ENCODE results near the gene LIMD2. TPM values are rescaled to one million over a fixed set of nuclear protein-coding genes. Genes with fewer than 3 reads are reported as not detected.

Gene LIMD2
- total and polyA plus RNA-seq, 12 donors, result 1.8 to 30.6 (median 3.7) TPM

DNA sequence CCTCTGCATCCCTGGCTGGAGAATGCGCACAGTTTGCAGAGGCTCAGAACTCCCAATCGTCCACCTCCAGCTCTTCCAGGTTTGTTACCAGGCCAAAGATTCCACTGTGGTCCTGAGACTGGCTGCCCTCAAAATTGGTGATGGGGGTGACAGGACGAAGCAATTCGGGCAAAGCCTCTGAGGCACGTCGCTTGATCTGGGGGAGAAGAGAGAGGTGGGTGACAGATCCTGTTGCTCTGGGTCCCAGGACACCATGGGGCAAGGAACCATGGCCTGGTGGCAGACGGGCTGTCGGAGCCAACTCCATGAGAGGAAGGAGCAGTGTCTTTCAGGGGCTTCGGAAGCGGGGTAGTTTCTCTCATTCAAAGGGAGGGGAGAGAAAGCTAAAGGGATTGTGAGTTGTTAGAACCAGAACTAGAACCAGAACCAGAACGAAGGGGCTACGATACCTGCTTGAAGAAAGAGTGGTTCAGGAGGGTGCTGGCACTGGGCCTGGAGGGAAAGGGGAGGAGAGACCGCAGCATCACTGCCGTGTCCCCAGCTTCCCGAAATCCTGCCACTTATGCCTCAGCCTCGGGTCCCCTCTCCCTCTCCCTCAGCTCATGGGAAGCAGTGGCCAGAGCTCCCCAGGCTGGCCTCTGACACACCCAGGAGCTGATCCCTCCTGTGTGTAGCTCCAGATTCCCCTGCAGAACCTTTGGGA lies 3.8 kb upstream of the LIMD2 start:
- H3K36me3 ChIP-seq, result peaks cover 0 to 63% (median 22%) of the 10 kb centered on the region in 9 donors
- intact Hi-C loops (cut with DNase I), result loop anchor here in 1 of 10 donors (5.0 kb wide), 1 partner anchor 39 kb away; the partner anchor contains the start of gene STRADA
- peak overlapping the region in 1 of 10 donors; percentile 95 for H3K27ac ChIP-seq
- no peak for ATAC-seq
- no peaks in the 10 kb centered on the region for H3K27me3 ChIP-seq
- H3K4me3 ChIP-seq, result no peak overlapping the region
- peaks cover 8 to 49% (median 17%) of the 10 kb centered on the region in 9 donors for H3K4me1 ChIP-seq
- TF ChIP-seq, protein P1, sequence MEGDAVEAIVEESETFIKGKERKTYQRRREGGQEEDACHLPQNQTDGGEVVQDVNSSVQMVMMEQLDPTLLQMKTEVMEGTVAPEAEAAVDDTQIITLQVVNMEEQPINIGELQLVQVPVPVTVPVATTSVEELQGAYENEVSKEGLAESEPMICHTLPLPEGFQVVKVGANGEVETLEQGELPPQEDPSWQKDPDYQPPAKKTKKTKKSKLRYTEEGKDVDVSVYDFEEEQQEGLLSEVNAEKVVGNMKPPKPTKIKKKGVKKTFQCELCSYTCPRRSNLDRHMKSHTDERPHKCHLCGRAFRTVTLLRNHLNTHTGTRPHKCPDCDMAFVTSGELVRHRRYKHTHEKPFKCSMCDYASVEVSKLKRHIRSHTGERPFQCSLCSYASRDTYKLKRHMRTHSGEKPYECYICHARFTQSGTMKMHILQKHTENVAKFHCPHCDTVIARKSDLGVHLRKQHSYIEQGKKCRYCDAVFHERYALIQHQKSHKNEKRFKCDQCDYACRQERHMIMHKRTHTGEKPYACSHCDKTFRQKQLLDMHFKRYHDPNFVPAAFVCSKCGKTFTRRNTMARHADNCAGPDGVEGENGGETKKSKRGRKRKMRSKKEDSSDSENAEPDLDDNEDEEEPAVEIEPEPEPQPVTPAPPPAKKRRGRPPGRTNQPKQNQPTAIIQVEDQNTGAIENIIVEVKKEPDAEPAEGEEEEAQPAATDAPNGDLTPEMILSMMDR (IDR thresholded peaks at IDR 0.05), result no peak
- no peaks in the 10 kb centered on the region for H3K9me3 ChIP-seq
- WGBS, 2 donors, result 86 to 93% methylated on average over 16 of the region's 16 CpGs
- no peak for DNase-seq

DNA sequence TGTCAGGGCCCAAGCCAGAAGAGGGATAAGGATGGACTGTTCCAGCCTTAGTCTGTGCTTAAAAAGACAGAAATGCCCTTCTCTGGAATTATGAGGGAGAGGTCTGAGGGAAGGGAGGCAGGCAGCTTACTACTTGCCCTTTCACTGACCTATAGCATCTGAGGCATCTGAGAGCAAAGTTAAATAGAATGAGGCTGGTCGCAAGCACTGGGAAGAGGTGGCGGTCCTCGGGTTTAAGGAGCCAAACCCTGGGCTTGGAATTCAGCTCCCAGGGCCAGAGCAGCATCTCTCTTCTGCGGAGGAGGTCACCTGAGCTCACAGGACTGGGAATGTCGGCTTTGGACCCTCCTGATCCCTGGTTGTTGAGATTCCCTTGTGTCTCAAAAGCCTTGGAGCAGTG lies 3.1 kb upstream of the LIMD2 start:
- WGBS, 2 donors, result 88 to 92% methylated on average over 5 of the region's 5 CpGs
- H3K4me3 ChIP-seq, result peak overlapping the region in 1 of 10 donors; percentile 77
- intact Hi-C loops (cut with DNase I), result loop anchor here in 1 of 10 donors (5.0 kb wide), 1 partner anchor 39 kb away; the partner anchor contains the start of gene STRADA
- H3K27ac ChIP-seq, result peak overlapping the region in 1 of 10 donors; percentile 95
- H3K36me3 ChIP-seq, result peaks cover 0 to 60% (median 20%) of the 10 kb centered on the region in 9 donors
- ATAC-seq (no peak), DNase-seq (no peak)
- peaks cover 8 to 56% (median 22%) of the 10 kb centered on the region in 9 donors for H3K4me1 ChIP-seq
- H3K27me3 ChIP-seq, result no peaks in the 10 kb centered on the region
- TF ChIP-seq, protein P1 (IDR thresholded peaks at IDR 0.05), result no peak
- H3K9me3 ChIP-seq, result no peaks in the 10 kb centered on the region

DNA sequence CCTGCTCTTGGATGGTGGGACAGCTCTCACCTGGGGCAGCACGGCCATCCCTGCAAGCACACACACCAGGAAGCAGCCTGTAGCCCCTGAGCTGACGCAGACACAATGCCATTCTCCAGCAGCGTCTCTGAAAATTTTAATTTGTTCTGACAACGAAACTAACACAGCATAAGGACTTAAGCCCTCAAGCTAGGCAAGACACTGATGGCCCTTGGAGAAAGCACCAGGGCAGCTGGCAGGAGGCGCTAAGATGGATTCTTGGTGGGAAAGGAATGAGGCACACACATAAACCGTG lies 2.7 kb upstream of the LIMD2 start:
- 88 to 92% methylated on average over 6 of the region's 6 CpGs for WGBS, 2 donors
- Histone ChIP-seq H3K27ac (peak overlapping the region in 2 of 10 donors; percentile 82 to 95), H3K4me3 (peak overlapping the region in 1 of 10 donors; percentile 77), H3K4me1 (peaks cover 8 to 60% (median 25%) of the 10 kb centered on the region in 9 donors), H3K36me3 (peaks cover 0 to 59% (median 19%) of the 10 kb centered on the region in 9 donors), H3K9me3 (no peaks in the 10 kb centered on the region), H3K27me3 (no peaks in the 10 kb centered on the region)
- TF ChIP-seq, protein P1 (IDR thresholded peaks at IDR 0.05), result no peak
- intact Hi-C loops (cut with DNase I), result loop anchor here in 1 of 10 donors (5.0 kb wide), 1 partner anchor 40 kb away; the partner anchor contains the start of gene STRADA
- DNase-seq (no peak), ATAC-seq (no peak)

DNA sequence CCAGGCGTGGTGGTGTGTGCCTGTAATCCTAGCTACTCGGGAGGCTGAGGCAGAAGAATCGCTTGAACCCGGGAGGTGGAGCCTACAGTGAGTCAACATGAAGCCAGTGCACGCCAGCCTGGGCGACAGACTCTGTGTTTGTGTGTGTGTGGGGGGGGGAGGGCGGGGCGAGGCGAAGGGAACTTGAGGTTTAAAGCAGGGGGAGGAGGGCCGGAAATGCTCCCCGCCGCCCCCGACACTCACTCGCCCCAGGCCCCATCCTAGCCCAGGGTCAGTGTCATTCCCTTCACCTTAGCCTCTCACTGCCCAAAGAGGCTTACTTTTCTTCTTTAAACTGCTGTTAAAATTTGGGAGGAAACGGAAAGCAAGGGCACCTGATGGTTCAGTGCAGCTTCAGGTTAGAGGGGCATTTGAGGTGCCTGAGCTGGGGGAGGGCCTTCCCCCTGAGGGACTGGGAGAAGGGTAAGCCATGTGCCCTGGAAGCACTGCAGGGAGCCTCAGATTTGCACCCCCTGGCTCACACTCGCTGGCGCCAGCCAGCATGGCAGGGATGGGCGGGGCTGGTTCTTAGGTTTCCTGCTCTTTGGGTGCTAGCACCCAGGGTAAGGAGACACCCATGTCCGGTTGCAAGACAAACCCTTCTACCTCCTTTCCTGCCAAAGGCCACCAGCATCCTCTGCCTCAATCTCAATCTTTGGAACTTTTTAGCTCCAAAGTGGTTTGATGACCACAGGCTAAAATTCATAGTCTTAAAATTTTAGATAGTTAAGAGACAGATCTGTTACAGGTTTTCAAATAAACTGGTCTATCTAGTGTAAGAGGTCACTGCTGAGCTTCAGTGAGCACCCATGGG lies 2.2 kb upstream of the LIMD2 start:
- Histone ChIP-seq H3K9me3 (no peaks in the 10 kb centered on the region), H3K4me3 (peak overlapping the region in 2 of 10 donors; percentile 58 to 77), H3K36me3 (peaks cover 0 to 61% (median 16%) of the 10 kb centered on the region in 9 donors), H3K4me1 (peaks cover 8 to 65% (median 31%) of the 10 kb centered on the region in 9 donors), H3K27me3 (no peaks in the 10 kb centered on the region), H3K27ac (peak overlapping the region in 5 of 10 donors; percentile 22 to 95 (median 82))
- WGBS, 2 donors, result 85 to 89% methylated on average over 19 of the region's 19 CpGs
- no peak for ATAC-seq
- TF ChIP-seq, protein P1 (IDR thresholded peaks at IDR 0.05), result no peak
- intact Hi-C loops (cut with DNase I), result loop anchor here in 2 of 10 donors (2.0 to 5.0 kb wide), 2 partner anchors 37 to 40 kb away; partner anchors contain the start of gene STRADA (in 1 of the 2)
- DNase-seq, result peak in 1 of 2 donors; percentile 31
